Activated CD4-positive, alpha-beta T cell treated with anti-CD3 and anti-CD28 coated beads for 1 hour (primary cell): ENCODE measurements around the gene SCYGR3.
"Not testable (repeated sequence)": the region's sequence is repeated elsewhere in the genome, so short reads cannot be mapped to it uniquely, and the experiment has no call there.

Experiments used
- DNase-seq: peaks from one replicate; pipeline ENCODE4 v3.0.0-alpha.2; 2020

The SCYGR3 gene

GRCh38 chr2:227612546-227613271 lies 1.9 kb downstream of the SCYGR3 start:
- DNase-seq: no peak

DNA sequence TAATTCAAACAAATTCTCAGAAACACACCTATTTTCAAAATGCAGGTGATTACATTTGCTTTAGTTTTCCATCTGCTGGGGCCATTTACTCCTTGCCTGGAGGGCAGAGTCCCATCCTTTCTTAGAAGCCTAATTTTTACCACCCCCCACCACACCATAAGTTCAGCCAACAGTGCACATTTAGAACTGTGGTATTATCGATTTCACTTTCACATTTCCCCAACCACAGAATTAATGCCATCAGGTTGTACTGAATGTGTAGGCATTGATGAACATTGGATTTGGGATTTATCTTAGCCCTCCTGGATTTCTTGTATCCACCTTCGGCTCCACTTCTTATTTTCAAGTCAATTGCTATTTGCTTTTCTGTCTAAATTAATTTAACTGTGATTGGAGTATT lies 4.5 kb downstream of the SCYGR3 start:
- no peak for DNase-seq

DNA sequence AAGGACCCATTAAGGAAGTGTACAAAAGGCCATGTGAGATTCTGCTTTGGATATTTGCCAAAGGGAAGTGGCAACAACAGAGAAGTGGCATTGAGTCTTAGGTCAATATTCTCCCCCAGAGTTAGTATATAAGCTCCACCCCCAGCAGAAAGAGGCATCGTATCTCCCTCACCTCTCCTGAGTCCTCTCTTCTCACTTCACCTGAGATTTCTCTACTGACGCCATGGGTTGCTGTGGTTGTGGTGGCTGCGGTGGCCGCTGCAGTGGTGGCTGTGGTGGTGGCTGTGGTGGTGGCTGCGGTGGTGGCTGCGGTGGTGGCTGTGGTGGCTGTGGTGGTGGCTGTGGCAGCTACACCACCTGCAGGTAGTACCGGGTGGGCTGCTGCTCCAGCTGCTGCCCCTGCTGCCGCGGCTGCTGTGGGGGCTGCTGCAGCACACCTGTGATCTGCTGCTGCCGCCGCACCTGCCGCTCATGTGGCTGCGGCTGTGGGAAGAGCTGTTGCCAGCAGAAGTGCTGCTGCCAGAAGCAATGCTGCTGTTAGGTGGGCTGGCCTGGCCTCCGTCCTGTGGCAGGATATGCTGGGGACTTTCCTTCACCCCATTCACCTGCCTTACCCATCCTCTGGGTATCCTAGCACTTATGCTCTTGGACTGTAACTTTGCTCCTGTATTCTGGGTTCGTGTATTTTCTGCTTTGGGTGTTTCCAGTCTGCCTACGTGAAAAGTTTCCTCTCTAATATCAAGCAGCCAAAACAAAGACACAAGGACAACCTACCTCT lies 5.9 kb downstream of the SCYGR3 start:
- no peak for DNase-seq

DNA sequence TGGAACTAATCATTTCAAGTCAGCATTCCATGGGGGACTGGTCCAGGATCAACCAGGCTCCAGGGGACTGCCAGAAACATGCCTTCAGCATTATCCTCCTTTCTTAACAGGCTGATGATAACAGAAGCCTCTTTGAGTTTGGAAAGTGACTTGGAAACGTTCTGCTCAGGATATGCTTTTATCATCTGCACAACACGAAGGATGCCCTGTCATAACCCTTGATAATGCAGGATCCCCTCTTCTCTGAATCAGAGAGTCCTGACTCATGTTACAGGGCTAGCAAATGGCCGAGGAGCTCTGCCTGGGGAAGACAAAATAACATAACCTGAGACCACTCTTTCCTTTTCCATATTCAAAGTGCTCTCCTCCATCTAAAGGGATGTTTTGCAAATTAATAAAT lies 6.7 kb downstream of the SCYGR3 start:
- DNase-seq: no peak

GRCh38 chr2:227606476-227606875 lies 8.2 kb downstream of the SCYGR3 start:
- DNase-seq: no peak

DNA sequence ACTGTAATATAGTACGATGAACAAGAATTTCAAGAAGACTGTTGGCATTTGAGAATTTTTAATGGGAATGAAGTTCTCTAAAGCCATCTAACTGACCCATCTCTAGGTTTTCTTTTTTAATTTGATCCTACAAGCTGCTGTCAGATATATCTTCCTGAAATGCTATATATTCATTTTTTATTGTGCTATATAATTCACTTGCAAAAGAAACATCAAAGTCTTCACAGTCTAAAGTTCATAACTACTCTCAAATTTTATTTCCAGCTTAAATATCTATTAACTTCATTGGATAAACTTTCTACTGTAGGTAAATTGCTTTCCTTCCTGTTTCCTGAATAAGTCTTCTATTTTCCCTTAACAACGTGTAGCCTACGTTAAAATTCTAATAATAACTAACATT lies 12.3 kb downstream of the SCYGR3 start:
- DNase-seq: no peak

- not testable (repeated sequence) for DNase-seq
Observed at GRCh38 chr2:227598835-227599503, 15.7 kb downstream of the SCYGR3 start, which contains the start of gene SCYGR2. TSS of gene SCYGR2 (plus strand) at chr2:227598893. CDS start at chr2:227598893, 0 bp downstream.

DNA sequence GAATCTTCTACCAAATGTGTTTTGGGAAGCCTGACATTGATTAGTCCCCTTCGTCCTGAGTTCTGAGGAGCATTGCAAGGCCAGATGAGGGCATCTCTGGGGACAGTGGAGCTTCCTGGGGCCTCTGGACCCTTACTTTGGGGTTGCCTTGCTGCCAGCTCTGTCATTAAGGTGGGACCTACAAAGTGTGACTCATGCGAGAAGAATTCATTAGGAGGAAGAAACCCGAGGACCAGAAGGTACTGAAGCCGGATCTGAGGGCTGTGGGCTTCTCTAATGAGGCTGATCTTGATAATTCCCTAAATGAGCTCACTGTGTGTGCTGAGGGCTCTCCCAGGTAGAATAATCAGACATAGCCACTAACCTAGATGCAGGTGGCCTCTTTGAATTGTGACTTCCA lies 16.6 kb downstream of the SCYGR3 start:
- DNase-seq: no peak

DNA sequence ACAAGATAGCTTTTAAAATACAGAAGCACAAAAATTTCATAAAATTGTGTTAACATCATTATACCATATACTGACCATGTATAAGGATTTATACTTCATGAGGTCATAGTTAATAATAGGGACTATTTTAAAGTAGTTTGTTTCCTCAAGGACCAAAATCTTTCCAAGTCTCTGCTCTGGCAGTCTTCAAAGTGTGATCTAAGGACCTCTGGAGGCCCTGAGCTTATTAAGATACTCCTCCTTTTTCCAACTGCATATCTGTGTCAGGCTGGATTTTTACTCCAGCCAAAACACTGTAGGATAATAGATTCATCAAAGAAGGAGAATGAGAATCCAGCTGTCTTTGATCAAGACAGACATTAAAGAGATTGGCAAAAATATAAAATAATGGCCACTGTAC lies 17.6 kb downstream of the SCYGR3 start:
- DNase-seq: no peak

GRCh38 chr2:227595797-227596196 lies 18.8 kb downstream of the SCYGR3 start:
- no peak for DNase-seq

GRCh38 chr2:227592694-227593387 lies 21.8 kb downstream of the SCYGR3 start:
- DNase-seq: no peak

GRCh38 chr2:227582369-227582768 lies 32.3 kb downstream of the SCYGR3 start:
- no peak for DNase-seq

DNA sequence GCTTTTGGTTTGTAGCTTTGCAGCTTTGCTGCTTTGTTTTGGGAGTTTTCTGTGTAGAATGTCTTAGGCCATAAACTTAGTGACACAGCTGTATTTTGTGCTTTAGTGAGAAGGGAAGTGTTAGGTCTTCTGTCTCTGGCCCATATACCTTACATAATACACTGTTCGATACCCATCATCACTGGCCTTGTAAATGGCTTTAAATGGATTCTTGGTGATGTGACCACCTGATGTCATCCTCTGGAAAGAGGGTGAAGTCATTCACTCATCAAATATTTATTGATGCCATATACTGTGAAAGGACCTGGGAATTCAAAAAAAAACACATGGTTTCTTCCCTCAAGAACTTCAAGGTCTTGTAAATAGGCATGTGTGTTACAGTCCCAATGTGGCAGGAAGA lies 34.8 kb downstream of the SCYGR3 start:
- no peak for DNase-seq

DNA sequence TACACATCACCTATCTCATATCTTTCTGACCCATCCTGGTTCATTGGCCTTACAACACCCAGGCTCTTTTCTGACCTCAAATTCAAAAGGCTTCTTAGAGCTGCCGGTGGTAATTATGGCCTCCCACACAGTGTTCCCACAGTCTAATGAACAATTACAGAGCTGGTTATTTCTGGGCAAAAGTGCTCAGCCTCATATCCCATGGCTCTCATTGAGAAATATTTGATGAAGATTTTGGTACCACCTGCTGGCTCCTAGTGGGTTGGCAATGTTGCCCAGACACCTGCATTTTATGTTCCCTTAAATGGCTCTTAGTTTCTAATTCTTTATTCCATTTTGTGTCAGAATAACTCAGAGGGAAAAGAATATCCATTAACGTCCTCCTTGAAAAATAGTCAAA lies 36.0 kb downstream of the SCYGR3 start:
- DNase-seq: no peak

DNA sequence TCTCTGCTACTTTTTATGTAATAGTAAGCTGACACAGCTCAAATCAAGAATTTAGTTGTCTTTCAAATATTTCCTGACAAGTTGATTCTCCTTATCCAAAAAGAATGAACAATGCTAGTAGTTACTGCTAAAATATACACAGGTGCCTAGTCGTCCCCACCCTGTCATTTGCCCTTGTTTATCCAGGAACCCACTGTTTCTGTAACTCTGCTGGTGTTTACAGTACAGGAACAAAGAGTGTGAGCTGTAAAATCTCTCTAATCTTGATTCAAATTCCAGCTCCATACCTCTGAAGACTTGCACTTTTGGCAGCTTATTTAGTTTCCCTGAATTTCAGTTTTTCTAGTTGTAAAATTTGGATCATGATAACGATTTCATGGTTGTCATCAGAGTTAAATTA lies 37.1 kb downstream of the SCYGR3 start:
- DNase-seq: no peak

GRCh38 chr2:227576812-227577211 lies 37.8 kb downstream of the SCYGR3 start:
- no peak for DNase-seq

DNA sequence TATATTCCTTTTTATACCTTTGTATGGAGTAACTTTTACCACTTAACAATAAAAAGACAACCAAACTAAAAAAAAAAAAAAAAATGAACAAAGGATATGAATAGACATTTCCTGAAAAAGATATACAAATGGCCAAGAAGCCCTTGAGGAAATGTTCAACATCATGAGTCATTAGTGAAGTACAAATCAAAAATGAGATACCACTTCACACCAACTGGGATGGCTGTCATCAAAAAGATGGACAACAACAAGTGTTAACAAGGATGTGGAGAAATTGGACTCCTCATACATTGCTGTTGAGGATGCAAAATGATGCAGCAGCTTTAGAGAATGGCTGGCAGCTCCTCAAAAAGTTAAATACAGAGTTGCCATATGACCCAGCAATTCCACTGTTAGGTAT lies 38.5 kb downstream of the SCYGR3 start:
- no peak for DNase-seq

- no peak for DNase-seq
Observed at GRCh38 chr2:227570615-227571014, 44.0 kb downstream of the SCYGR3 start.

- DNase-seq: no peak
Observed at GRCh38 chr2:227568852-227569169, 45.8 kb downstream of the SCYGR3 start.

- no peak for DNase-seq
Observed at GRCh38 chr2:227566012-227566411, 48.6 kb downstream of the SCYGR3 start.

- DNase-seq: no peak
Observed at GRCh38 chr2:227565080-227565479, 49.6 kb downstream of the SCYGR3 start.
